T-cell (primary cell): Measurements from ENCODE around the gene AARSD1. TPM values are rescaled to one million over a fixed set of nuclear protein-coding genes. Genes with fewer than 3 reads are reported as not detected.
"Not testable (repeated sequence)": the region's sequence is repeated elsewhere in the genome, so short reads cannot be mapped to it uniquely, and the experiment has no call there.

Experiments
- ATAC-seq, 4 experiments: fragments of 200-7000 bp in 3 of 4; fragments of 150-1000 bp in 1 of 4; cut with Tn5 transposase; replicated peaks in 1 of 4; 1 replicate in 3 of 4; 2 replicates in 1 of 4; pipeline ENCODE4 v1.10.0; 2021; ENCODE audit warnings: moderate library complexity in 3 of 4, mild to moderate bottlenecking in 2 of 4, moderate number of reproducible peaks in 1 of 4
- CTCF ChIA-PET, 2 donors: fragments of 300-600 bp; sonication (Branson Sonifier 250); formaldehyde crosslinking; loops; one replicate each; lab custom pipeline; 2022; ENCODE audit warnings: antibody characterized with exemption in 2 of 2; lab: Charles Lee
- POLR2A ChIA-PET, 2 donors: fragments of 300-600 bp; sonication (Branson Sonifier 250); formaldehyde crosslinking; loops; one replicate each; lab custom pipeline; 2022; ENCODE audit warnings: antibody characterized with exemption in 2 of 2; lab: Charles Lee
- DNase-seq, 35 experiments: peaks; one replicate each; pipeline versions ENCODE4 v3.0.0 to v3.0.0-alpha.2; 2013 to 2023
- H3K27ac ChIP-seq: one replicate; pipeline ENCODE4 v1.5.1; 2013; ENCODE audit warnings: low read length
- H3K27me3 ChIP-seq, 2 experiments: replicated peaks in 1 of 2; 1 replicate in 1 of 2; 2 replicates in 1 of 2; pipeline versions ENCODE4 v1.6.1 to v1.7.0; 2013; ENCODE audit warnings: low read length in 1 of 2, mixed read lengths in 1 of 2; ENCODE audit not compliant: control insufficient read depth in 2 of 2, insufficient read depth in 2 of 2; ENCODE audit errors: extremely low read depth in 1 of 2
- H3K36me3 ChIP-seq, 2 donors: 1 replicate in 1 of 2; 2 replicates in 1 of 2; pipeline versions ENCODE4 v1.6.1 to v1.7.0; 2013; ENCODE audit warnings: low read length in 1 of 2; ENCODE audit not compliant: control insufficient read depth in 2 of 2, insufficient read depth in 1 of 2; ENCODE audit errors: extremely low read depth in 1 of 2
- H3K4me1 ChIP-seq, 2 experiments: 1 replicate in 1 of 2; 2 replicates in 1 of 2; pipeline versions ENCODE4 v1.6.1 to v1.7.0; 2013; ENCODE audit warnings: low read length in 2 of 2, mixed read lengths in 1 of 2; ENCODE audit not compliant: insufficient read depth in 2 of 2, control insufficient read depth in 1 of 2; ENCODE audit errors: extremely low read depth in 1 of 2
- H3K4me3 ChIP-seq, 2 donors: 1 replicate in 1 of 2; 2 replicates in 1 of 2; pipeline versions ENCODE4 v1.5.1 to v1.7.0; 2013; ENCODE audit warnings: mild to moderate bottlenecking in 2 of 2, low read length in 1 of 2, moderate library complexity in 1 of 2; ENCODE audit not compliant: control insufficient read depth in 1 of 2; ENCODE audit errors: extremely low read depth in 1 of 2
- H3K9me3 ChIP-seq: 2 replicates; pipeline ENCODE4 v1.7.0; 2013
- H3K27ac Mint-ChIP-seq, 2 donors: one replicate each; pipeline ENCODE4 v1.8.0; 2020 to 2021; ENCODE audit warnings: mild to moderate bottlenecking in 2 of 2, mixed read lengths in 2 of 2
- H3K27me3 Mint-ChIP-seq, 2 donors: one replicate each; pipeline ENCODE4 v1.8.0; 2021 to 2022; ENCODE audit warnings: mixed read lengths in 2 of 2
- H3K36me3 Mint-ChIP-seq: one replicate; pipeline ENCODE4 v1.8.0; 2021; ENCODE audit warnings: mixed read lengths
- H3K4me1 Mint-ChIP-seq, 3 donors: one replicate each; pipeline ENCODE4 v1.8.0; 2020 to 2022; ENCODE audit warnings: mixed read lengths in 3 of 3, mild to moderate bottlenecking in 1 of 3
- H3K4me3 Mint-ChIP-seq, 3 donors: one replicate each; pipeline ENCODE4 v1.8.0; 2020 to 2022; ENCODE audit warnings: mild to moderate bottlenecking in 3 of 3, mixed read lengths in 3 of 3, moderate library complexity in 3 of 3
- H3K9me3 Mint-ChIP-seq, 3 donors: one replicate each; pipeline ENCODE4 v1.8.0; 2020 to 2022; ENCODE audit warnings: mixed read lengths in 3 of 3
- WGBS: methylation state at CpG from one replicate; pipeline ENCODE4 v1.1.5; 2013; ENCODE audit warnings: missing lambda C conversion rate; ENCODE audit not compliant: insufficient coverage; 5-methylcytosine and 5-hydroxymethylcytosine counted together
- total RNA-seq, 35 experiments: library from RNA in 6 of 35; stranded (reverse) in 6 of 35; fragments of 120-200 nt in 1 of 35; gene quantifications; one replicate each; pipeline versions ENCODE4 v1.2.1 to v1.2.4 and lab custom pipeline; 2013 to 2026

AARSD1 gene
- total RNA-seq, 5 donors from 2014 or later (not counting 1 experiment from before 2014, with no cell fraction given): 54.1 to 65.2 (median 60.0) TPM

DNA sequence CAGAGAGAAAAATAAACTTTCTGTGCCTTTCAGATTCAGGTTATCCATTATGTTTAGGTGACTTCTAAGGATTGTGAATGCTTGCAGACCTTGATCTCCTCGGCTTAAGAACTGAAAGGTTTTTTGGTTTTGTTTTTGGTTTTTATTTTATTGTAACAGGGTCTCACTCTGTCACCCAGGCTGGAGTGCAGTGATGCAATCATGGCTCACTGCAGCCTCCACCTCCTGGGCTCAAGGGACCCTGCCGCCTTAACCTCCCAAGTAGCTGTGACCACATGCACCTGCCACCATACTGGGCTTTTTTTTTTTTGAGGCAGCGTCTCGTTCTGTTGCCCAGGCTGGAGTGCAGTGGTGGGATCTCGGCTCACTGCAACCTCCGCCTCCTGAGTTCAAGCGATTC lies 40.8 kb downstream of the AARSD1 start:
- H3K27me3 ChIP-seq, H3K4me1 Mint-ChIP-seq, H3K36me3 ChIP-seq, DNase-seq, ATAC-seq, H3K4me1 ChIP-seq, H3K27ac ChIP-seq, H3K27ac Mint-ChIP-seq, H3K4me3 Mint-ChIP-seq, H3K4me3 ChIP-seq, H3K36me3 Mint-ChIP-seq, CTCF ChIA-PET, H3K9me3 Mint-ChIP-seq, POLR2A ChIA-PET, H3K9me3 ChIP-seq: not testable (repeated sequence)
- H3K27me3 Mint-ChIP-seq: peaks cover 4 to 15% of the 10 kb centered on the region in 2 donors
- no CpG with 5 or more reads among the region's 7 CpGs for WGBS

DNA sequence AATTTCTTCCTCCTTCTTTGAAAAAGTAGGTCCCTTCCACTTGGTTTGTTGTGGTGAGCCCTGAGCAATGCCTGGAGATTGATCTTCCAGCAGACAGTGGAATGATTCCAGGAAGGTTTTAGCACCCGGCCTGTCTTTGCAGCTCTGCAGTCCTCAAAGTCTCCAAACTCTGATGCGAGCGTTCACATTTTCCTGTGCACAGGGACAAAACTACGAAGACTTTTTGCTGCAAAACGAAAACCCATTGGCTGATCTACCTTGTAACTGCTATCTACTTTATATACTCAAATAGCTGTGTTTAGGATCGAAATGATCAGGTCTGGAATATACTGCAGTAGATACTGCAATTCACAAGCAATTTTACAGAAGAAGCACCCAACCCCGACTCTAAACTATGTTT lies 42.0 kb downstream of the AARSD1 start:
- Histone ChIP-seq H3K9me3 (no peaks in the 10 kb centered on the region), H3K27me3 (peaks cover 0 to 6% of the 10 kb centered on the region in 2 experiments), H3K36me3 (no peaks in the 10 kb centered on the region), H3K4me1 (no peaks in the 10 kb centered on the region), H3K27ac (no peak overlapping the region), H3K4me3 (no peak overlapping the region)
- CTCF ChIA-PET: no interaction called here
- POLR2A ChIA-PET: no interaction called here
- WGBS: 71% methylated on average over 1 of the region's 7 CpGs
- Mint-ChIP-seq H3K27ac (no peak overlapping the region), H3K36me3 (no peaks in the 10 kb centered on the region), H3K9me3 (no peaks in the 10 kb centered on the region), H3K27me3 (peaks cover 4 to 15% of the 10 kb centered on the region in 2 donors), H3K4me3 (no peak overlapping the region), H3K4me1 (peaks cover 0 to 6% (median 2%) of the 10 kb centered on the region in 3 donors)
- DNase-seq (no peak), ATAC-seq (no peak)

DNA sequence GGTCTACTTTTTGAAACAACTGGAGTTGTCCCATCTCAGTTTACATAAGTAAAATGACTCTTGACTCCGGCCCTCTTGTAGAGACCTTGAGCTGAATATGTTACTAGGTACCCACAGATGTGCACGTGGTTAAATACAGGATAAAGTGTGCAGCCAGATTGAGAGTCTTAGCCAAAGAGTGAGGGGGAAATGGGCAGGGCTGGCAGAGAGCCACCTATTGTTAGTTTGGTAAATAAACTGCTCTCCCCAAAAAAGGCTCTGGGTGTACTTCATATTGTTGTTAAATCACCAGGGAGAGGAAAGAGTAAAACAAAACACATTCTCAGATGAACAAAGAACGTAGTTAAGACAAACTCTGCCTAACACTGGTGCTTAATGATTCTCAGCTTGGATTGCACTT lies 43.3 kb downstream of the AARSD1 start:
- no peak overlapping the region for H3K4me3 ChIP-seq
- no peaks in the 10 kb centered on the region for H3K36me3 ChIP-seq
- H3K27me3 Mint-ChIP-seq: peaks cover 4 to 15% of the 10 kb centered on the region in 2 donors
- ATAC-seq (no peak), DNase-seq (no peak)
- 33% methylated on average over 1 of the region's 3 CpGs for WGBS
- no peak overlapping the region for H3K4me3 Mint-ChIP-seq
- no peak overlapping the region for H3K27ac Mint-ChIP-seq
- H3K9me3 Mint-ChIP-seq: no peaks in the 10 kb centered on the region
- H3K4me1 Mint-ChIP-seq: peaks cover 0 to 6% (median 2%) of the 10 kb centered on the region in 3 donors
- no peaks in the 10 kb centered on the region for H3K9me3 ChIP-seq
- H3K36me3 Mint-ChIP-seq: no peaks in the 10 kb centered on the region
- no peak overlapping the region for H3K27ac ChIP-seq
- CTCF ChIA-PET: interaction anchor here in 1 of 2 donors (0.6 kb wide), 1 partner anchor 755 kb away, joined by 5 read pairs; no protein-coding TSS in a partner anchor
- POLR2A ChIA-PET: no interaction called here
- peaks cover 0 to 6% of the 10 kb centered on the region in 2 experiments for H3K27me3 ChIP-seq
- no peaks in the 10 kb centered on the region for H3K4me1 ChIP-seq

DNA sequence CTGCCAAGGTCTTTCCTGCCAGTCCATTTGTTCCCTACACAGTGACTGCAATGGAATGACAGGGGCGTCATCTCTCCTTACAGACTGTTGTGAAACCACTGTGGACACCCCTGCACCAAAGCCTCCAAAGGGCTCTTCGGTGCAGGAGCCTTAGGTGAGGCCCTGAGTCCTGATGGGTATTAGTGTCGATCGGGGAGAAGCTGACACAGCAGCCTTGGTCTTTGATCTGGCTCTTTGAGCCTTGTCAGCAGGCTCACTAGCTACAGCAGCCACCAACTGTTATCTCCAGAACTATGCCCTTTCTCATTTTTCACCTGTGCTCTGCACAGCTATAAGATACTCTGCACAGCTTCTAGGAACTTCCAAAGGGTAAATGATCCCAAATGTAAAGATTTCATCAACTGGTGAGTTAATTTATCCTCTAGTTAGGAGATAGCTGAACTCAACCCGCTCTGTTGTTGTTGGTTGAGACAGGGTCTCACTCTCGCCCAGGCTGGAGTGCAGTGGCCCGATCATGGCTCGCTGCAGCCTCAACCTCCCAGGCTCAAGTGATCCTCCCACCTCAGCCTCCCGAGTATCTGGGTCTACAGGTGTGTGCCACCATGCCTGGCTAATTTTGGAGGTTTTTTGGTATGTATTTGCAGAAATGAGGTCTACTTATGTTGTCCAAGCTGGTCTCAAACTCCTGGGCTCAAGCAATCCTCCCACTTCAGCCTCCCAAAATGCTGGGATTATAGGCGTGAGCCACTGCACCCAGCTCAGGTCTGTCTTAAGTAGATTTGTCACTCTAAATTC lies 44.0 kb downstream of the AARSD1 start:
- H3K9me3 ChIP-seq: no peaks in the 10 kb centered on the region
- peaks cover 4 to 15% of the 10 kb centered on the region in 2 donors for H3K27me3 Mint-ChIP-seq
- 79% methylated on average over 4 of the region's 10 CpGs for WGBS
- no peaks in the 10 kb centered on the region for H3K9me3 Mint-ChIP-seq
- H3K27me3 ChIP-seq: peaks cover 0 to 6% of the 10 kb centered on the region in 2 experiments
- DNase-seq (no peak), ATAC-seq (no peak)
- H3K4me3 ChIP-seq: no peak overlapping the region
- POLR2A ChIA-PET: no interaction called here
- peaks cover 0 to 6% (median 2%) of the 10 kb centered on the region in 3 donors for H3K4me1 Mint-ChIP-seq
- H3K4me1 ChIP-seq: no peaks in the 10 kb centered on the region
- no peaks in the 10 kb centered on the region for H3K36me3 ChIP-seq
- no peak overlapping the region for H3K27ac ChIP-seq
- H3K27ac Mint-ChIP-seq: no peak overlapping the region
- H3K36me3 Mint-ChIP-seq: no peaks in the 10 kb centered on the region
- H3K4me3 Mint-ChIP-seq: no peak overlapping the region
- CTCF ChIA-PET: interaction anchor here in 1 of 2 donors (0.6 kb wide), 1 partner anchor 756 kb away, joined by 5 read pairs; no protein-coding TSS in a partner anchor

DNA sequence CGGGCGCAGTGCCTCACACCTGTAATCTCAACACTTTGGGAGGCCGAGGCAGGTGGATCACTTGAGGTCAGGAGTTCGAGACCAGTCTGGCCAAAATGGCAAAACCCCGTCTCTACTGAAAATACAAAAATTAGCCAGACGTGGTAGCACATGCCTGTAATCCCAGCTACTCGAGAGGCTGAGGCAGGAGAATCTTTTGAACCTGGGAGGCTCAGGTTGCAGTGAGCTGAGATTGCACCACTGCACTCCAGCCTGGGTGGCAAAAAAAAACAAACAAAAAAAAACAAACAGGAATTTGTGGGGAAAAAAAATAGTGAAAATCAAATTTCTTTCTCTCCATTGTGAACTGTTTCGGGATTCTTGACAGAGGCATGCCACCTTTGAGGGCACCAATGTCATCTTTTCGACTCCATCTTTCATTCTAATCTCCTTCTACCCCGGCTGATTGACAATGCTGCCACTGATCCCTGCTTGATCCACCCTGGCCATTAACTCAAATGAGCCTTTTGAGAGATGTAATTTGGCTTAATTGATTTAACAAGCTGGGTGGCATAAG lies 44.7 kb downstream of the AARSD1 start:
- H3K4me1 ChIP-seq, H3K27ac ChIP-seq, DNase-seq, H3K9me3 ChIP-seq, H3K4me3 ChIP-seq, POLR2A ChIA-PET, ATAC-seq, H3K4me1 Mint-ChIP-seq, H3K9me3 Mint-ChIP-seq, H3K4me3 Mint-ChIP-seq, CTCF ChIA-PET, H3K36me3 ChIP-seq, H3K27me3 ChIP-seq, H3K36me3 Mint-ChIP-seq, H3K27ac Mint-ChIP-seq: not testable (repeated sequence)
- peaks cover 4 to 15% of the 10 kb centered on the region in 2 donors for H3K27me3 Mint-ChIP-seq
- WGBS: 84% methylated on average over 3 of the region's 10 CpGs

DNA sequence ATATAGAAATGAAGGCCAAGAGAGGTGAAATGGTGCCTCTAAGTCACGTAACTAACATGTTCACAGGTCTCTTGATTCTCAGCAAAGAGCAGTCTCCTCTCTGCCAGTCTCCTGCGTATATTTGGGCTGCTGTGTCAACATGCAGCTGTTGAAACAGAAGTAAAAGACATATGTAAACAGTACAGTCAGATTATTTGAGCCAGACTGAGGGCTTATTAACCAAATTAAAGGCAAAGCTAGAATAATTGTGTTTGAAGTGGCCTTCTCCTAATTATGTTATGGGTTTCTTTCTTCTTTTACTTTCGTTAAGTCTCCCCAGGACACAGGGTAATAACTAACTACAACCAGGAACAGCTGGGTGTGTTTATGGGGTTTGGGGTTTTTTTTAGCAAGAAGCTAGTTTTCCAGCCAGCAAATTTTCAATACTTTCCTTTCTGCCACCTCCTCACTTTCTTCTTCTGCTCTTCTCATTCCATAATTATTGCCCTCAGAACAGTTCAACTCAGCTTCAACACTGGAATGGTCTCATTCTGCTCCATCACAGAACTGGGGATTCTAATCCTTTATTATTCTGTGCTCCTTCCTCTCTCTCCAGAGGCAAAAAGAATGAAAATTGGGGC lies 45.2 kb downstream of the AARSD1 start:
- H3K4me1 Mint-ChIP-seq: peaks cover 0 to 6% (median 0%) of the 10 kb centered on the region in 3 donors
- Histone ChIP-seq H3K36me3 (no peaks in the 10 kb centered on the region), H3K4me3 (no peak overlapping the region), H3K27me3 (peaks cover 0 to 6% of the 10 kb centered on the region in 2 experiments), H3K4me1 (no peaks in the 10 kb centered on the region), H3K27ac (no peak overlapping the region), H3K9me3 (no peaks in the 10 kb centered on the region)
- no peak for DNase-seq
- H3K27ac Mint-ChIP-seq: no peak overlapping the region
- CTCF ChIA-PET: interaction anchor here in 1 of 2 donors (0.7 kb wide), 1 partner anchor 200 kb away, joined by 6 read pairs; no protein-coding TSS in a partner anchor
- POLR2A ChIA-PET: no interaction called here
- ATAC-seq: no peak
- H3K27me3 Mint-ChIP-seq: peaks cover 4 to 15% of the 10 kb centered on the region in 2 donors
- no peaks in the 10 kb centered on the region for H3K9me3 Mint-ChIP-seq
- no CpG with 5 or more reads among the region's 3 CpGs for WGBS
- H3K36me3 Mint-ChIP-seq: no peaks in the 10 kb centered on the region
- no peak overlapping the region for H3K4me3 Mint-ChIP-seq
